ENCODE measurements around the gene CD47. TPM values are rescaled to one million over a fixed set of nuclear protein-coding genes. Genes with fewer than 3 reads are reported as not detected.

CD47 gene
- total and polyA plus RNA-seq, 3 donors from 2014 or later: 43.5 to 129 (median 49.9) TPM

- WGBS, 2 donors: 72 to 76% methylated on average over 3 of the region's 3 CpGs
Observed at GRCh38 chr3:108021131-108021530, 69.7 kb downstream of the CD47 start.

GRCh38 chr3:108018552-108018951 is 72.3 kb downstream of the CD47 start:
- H3K27me3 ChIP-seq: no peaks in the 10 kb centered on the region
- intact Hi-C loops (cut with DNase I; ENCODE audit: low total_unique reads): no loop called here
- peaks cover 5% of the 10 kb centered on the region for H3K4me1 ChIP-seq
- H3K27ac ChIP-seq: no peak overlapping the region
- TF ChIP-seq POLR2A (IDR thresholded peaks at IDR 0.05): no peak
- TF ChIP-seq, protein P1, sequence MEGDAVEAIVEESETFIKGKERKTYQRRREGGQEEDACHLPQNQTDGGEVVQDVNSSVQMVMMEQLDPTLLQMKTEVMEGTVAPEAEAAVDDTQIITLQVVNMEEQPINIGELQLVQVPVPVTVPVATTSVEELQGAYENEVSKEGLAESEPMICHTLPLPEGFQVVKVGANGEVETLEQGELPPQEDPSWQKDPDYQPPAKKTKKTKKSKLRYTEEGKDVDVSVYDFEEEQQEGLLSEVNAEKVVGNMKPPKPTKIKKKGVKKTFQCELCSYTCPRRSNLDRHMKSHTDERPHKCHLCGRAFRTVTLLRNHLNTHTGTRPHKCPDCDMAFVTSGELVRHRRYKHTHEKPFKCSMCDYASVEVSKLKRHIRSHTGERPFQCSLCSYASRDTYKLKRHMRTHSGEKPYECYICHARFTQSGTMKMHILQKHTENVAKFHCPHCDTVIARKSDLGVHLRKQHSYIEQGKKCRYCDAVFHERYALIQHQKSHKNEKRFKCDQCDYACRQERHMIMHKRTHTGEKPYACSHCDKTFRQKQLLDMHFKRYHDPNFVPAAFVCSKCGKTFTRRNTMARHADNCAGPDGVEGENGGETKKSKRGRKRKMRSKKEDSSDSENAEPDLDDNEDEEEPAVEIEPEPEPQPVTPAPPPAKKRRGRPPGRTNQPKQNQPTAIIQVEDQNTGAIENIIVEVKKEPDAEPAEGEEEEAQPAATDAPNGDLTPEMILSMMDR (IDR thresholded peaks at IDR 0.05): no peak
- no peaks in the 10 kb centered on the region for H3K36me3 ChIP-seq (ENCODE audit: low read depth, missing control alignments)
- no peak overlapping the region for H3K4me3 ChIP-seq
- DNase-seq: no peak
- H3K9me3 ChIP-seq: no peaks in the 10 kb centered on the region
- WGBS, 2 donors: 65 to 69% methylated on average over 8 of the region's 8 CpGs

More at GRCh38 chr3:108021131-108021530, 69.7 kb downstream of the CD47 start:
- intact Hi-C loops (cut with DNase I; ENCODE audit: low total_unique reads): no loop called here
- Histone ChIP-seq H3K27ac (no peak overlapping the region), H3K9me3 (no peaks in the 10 kb centered on the region), H3K4me3 (no peak overlapping the region), H3K27me3 (no peaks in the 10 kb centered on the region), H3K4me1 (no peaks in the 10 kb centered on the region), H3K36me3 (ENCODE audit: low read depth, missing control alignments) (no peaks in the 10 kb centered on the region)
- DNase-seq: no peak
- TF ChIP-seq, protein P1 (IDR thresholded peaks at IDR 0.05): no peak
- no peak for TF ChIP-seq POLR2A (IDR thresholded peaks at IDR 0.05)

DNA sequence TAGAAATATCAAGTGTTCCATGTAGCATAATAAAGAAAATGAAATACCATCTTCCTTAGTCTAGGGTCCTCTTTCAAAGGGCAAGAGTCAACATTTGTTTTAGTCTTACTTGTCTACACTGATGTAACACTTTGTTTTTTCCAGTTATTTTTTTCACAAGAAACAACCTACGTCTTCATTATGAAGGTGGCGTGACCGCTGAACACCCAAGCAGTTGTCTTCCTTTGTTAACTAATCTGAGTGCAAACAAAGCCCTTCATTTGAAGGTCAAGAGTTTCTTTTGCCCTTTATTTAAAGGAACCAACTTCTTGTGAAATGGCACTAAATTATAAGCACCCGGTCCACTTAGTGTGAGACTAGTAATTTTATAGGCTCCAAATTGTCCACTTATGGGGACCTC is 73.2 kb downstream of the CD47 start:
- Histone ChIP-seq H3K9me3 (no peaks in the 10 kb centered on the region), H3K27ac (no peak overlapping the region), H3K27me3 (no peaks in the 10 kb centered on the region), H3K4me3 (no peak overlapping the region), H3K4me1 (peaks cover 6% of the 10 kb centered on the region), H3K36me3 (ENCODE audit: low read depth, missing control alignments) (no peaks in the 10 kb centered on the region)
- DNase-seq: no peak
- 76 to 77% methylated on average over 4 of the region's 4 CpGs for whole genome bisulfite sequencing, 2 donors
- TF ChIP-seq POLR2A (IDR thresholded peaks at IDR 0.05): no peak
- TF ChIP-seq, protein P1 (IDR thresholded peaks at IDR 0.05): no peak
- intact Hi-C loops (cut with DNase I; ENCODE audit: low total_unique reads): no loop called here

GRCh38 chr3:108014943-108015342 is 75.9 kb downstream of the CD47 start:
- intact Hi-C loops (cut with DNase I; ENCODE audit: low total_unique reads): no loop called here
- Histone ChIP-seq H3K4me3 (no peak overlapping the region), H3K36me3 (ENCODE audit: low read depth, missing control alignments) (no peaks in the 10 kb centered on the region), H3K27ac (no peak overlapping the region), H3K27me3 (no peaks in the 10 kb centered on the region), H3K4me1 (peaks cover 6% of the 10 kb centered on the region), H3K9me3 (no peaks in the 10 kb centered on the region)
- WGBS, 2 donors: 94 to 100% methylated on average over 2 of the region's 2 CpGs
- DNase-seq: no peak
- TF ChIP-seq, protein P1 (IDR thresholded peaks at IDR 0.05): no peak
- TF ChIP-seq POLR2A (IDR thresholded peaks at IDR 0.05): no peak
